AG04449 (cell line): ENCODE measurements around the gene MAP2K6.

ENCODE experiments used
- CTCF ChIA-PET: fragments of 350-600 bp; formaldehyde crosslinking; extraction: SDS; loops from one replicate; lab custom pipeline; 2021; ENCODE audit warnings: antibody characterized with exemption; lab: Yijun Ruan, JAX
- POLR2A ChIA-PET: fragments of 400-600, 350-600 bp; formaldehyde crosslinking; extraction: SDS; loops from one replicate; lab custom pipeline; 2020; ENCODE audit warnings: antibody characterized with exemption, inconsistent platforms; lab: Yijun Ruan, JAX
- DNase-seq: peaks from one replicate; pipeline ENCODE4 v3.0.0-alpha.2; 2010; ENCODE audit warnings: low read depth, low spot score
- H3K4me3 ChIP-seq: 2 replicates; pipeline ENCODE4 v1.5.1; 2011; ENCODE audit warnings: low read depth, mild to moderate bottlenecking, control low read depth, low read length
- TF ChIP-seq, protein P1 (sequence below): IDR thresholded peaks from one replicate; pipeline ENCODE4 v1.5.1; 2011; ENCODE audit warnings: mild to moderate bottlenecking, moderate library complexity, low read length, control low read depth, inconsistent platforms; ENCODE audit not compliant: insufficient read depth; ENCODE audit errors: missing control alignments

The MAP2K6 gene

DNA sequence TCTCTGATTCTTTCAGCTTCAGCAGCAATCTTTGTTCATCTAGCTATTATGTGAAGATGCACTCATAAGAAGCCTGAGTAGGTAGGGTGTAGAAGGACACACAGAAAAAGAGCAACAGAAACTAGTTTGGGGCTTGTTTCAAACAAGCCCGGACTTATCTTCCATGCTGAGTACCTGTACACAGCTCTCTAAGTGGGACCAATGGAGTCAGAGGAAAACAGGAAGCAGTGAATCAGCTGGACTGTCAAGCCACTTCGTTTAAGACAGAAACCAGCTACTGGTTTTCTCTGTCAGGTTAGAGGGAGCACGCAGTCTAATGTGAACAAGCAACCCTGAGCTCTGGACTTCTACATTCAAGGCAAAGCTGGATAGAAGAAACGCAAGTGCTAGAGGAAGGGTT is 16.0 kb downstream of the MAP2K6 start:
- TF ChIP-seq, protein P1, sequence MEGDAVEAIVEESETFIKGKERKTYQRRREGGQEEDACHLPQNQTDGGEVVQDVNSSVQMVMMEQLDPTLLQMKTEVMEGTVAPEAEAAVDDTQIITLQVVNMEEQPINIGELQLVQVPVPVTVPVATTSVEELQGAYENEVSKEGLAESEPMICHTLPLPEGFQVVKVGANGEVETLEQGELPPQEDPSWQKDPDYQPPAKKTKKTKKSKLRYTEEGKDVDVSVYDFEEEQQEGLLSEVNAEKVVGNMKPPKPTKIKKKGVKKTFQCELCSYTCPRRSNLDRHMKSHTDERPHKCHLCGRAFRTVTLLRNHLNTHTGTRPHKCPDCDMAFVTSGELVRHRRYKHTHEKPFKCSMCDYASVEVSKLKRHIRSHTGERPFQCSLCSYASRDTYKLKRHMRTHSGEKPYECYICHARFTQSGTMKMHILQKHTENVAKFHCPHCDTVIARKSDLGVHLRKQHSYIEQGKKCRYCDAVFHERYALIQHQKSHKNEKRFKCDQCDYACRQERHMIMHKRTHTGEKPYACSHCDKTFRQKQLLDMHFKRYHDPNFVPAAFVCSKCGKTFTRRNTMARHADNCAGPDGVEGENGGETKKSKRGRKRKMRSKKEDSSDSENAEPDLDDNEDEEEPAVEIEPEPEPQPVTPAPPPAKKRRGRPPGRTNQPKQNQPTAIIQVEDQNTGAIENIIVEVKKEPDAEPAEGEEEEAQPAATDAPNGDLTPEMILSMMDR = no peak
- DNase-seq = no peak
- CTCF ChIA-PET = no interaction called here
- H3K4me3 ChIP-seq = no peak overlapping the region
- POLR2A ChIA-PET = no interaction called here

DNA sequence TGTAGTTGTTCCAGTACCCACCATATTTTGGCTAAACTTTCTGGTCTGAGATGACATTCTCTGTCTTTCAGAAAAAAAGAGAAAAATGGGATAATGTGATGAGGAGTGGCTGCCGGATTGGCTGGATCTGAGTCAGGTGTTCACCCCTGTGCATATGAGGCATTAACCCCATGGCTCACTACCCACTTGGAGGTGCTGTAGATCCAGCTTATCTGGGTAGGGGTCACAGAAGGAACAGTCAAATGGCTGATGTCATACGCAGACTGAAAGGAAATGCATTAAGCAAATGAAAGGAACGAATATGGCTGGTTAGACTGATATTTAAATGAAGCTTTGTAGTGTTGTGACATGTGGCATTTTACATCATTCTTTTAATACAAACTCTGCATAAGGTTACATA is 17.3 kb downstream of the MAP2K6 start:
- no peak for DNase-seq
- POLR2A ChIA-PET = no interaction called here
- CTCF ChIA-PET = interaction anchor here (1.3 kb wide), 1 partner anchor 37 kb away, joined by 3 read pairs; no protein-coding TSS in a partner anchor
- TF ChIP-seq, protein P1 = no peak
- no peak overlapping the region for H3K4me3 ChIP-seq

DNA sequence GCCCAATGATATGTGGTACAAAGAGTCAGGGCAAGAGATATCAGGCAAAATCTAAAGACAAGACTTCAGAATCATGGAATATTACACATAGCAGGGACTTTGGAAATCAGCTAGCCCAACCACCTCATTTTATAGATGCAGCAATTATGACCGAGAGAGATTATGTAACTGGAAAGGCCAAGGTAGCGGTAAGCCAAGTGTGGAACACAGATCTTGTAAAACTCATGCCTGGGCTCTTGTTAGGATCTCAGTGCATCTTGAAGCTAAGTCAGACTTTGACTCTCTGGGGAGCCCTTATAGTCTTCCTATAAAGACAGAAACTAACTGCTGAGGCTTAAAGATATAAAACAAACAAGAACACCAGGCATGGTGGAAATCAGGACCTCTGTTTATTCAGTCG is 18.6 kb downstream of the MAP2K6 start:
- TF ChIP-seq, protein P1 = no peak
- H3K4me3 ChIP-seq = no peak overlapping the region
- CTCF ChIA-PET = interaction anchor here (1.3 kb wide), 1 partner anchor 38 kb away, joined by 3 read pairs; no protein-coding TSS in a partner anchor
- DNase-seq = no peak
- POLR2A ChIA-PET = no interaction called here

DNA sequence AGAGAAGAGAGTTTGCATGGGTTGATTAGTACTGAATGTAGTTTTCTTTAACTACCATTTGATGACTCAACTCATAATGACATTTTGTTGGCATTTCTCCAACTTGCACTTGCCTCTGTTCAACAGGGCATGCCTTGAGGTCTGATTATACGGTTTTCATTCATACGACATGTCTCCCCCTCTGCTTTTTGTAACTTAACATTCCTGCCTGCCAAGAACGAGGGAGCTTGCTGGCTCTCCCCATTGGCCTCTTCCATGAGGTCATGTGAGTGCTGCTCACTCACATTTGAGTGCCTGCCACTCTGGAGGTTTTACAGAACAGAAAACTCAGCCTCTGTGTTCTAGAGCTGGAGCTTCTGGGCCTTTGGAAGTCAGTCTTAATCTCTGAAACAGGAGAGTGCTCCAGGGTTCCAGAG is 19.7 kb downstream of the MAP2K6 start:
- POLR2A ChIA-PET = no interaction called here
- CTCF ChIA-PET = no interaction called here
- TF ChIP-seq, protein P1 = no peak
- DNase-seq = no peak
- no peak overlapping the region for H3K4me3 ChIP-seq

DNA sequence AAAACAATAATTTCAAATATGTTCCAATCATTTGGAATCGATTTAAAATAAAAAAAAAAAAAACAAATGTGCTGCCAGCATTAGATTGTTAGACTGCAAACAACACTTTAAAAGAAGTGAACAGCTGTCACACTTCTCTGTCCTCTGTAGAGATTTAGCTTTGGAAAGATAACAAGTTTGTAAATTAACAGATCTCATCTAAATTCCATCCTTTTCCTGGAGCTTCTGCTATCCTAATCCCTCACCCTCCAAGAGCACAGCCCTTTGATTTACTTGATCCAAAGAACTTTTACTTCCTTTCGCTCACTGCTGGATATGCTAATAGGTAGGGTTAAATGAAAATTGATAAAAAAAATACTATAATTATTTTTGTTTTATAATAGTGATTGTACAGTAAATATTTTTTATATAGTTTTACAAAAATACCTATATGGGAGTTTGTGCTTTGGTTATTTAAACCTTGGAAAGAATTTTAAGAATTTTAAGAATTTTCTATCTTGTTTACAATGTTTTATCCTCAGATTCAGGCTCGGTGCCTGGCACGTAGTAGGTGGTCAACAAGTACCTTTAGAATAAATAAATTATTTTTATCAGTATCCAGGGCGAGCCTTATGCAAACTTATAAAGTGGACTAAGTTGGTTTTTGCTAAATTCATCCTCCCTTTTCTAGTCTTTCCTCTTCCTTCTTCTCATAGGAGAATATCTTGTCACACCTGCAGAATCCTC is 21.6 kb downstream of the MAP2K6 start:
- H3K4me3 ChIP-seq = no peak overlapping the region
- TF ChIP-seq, protein P1 = no peak
- no peak for DNase-seq
- ChIA-PET CTCF (no interaction called here), POLR2A (no interaction called here)

DNA sequence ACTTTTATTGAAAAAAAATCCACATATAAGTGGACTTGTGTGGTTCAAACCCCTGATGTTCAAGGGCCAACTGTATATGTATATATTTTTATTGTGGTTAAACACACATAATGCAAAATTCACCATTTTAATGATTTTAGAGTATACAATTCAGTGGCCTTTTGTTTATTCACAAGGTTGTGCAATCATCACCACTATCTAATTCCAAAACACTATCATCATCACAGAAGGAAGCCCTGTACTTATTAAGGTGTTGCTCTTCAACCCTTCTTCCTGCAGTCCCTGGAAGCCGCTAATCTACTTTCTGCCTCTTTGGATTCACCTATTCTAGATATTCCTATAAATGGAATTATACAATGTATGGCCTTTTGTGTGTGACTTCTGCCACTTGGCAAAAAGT is 23.0 kb downstream of the MAP2K6 start:
- POLR2A ChIA-PET = no interaction called here
- no peak for DNase-seq
- TF ChIP-seq, protein P1 = no peak
- CTCF ChIA-PET = no interaction called here
- H3K4me3 ChIP-seq = no peak overlapping the region
